ENCODE results near the gene CDH5.

Gene CDH5

DNA sequence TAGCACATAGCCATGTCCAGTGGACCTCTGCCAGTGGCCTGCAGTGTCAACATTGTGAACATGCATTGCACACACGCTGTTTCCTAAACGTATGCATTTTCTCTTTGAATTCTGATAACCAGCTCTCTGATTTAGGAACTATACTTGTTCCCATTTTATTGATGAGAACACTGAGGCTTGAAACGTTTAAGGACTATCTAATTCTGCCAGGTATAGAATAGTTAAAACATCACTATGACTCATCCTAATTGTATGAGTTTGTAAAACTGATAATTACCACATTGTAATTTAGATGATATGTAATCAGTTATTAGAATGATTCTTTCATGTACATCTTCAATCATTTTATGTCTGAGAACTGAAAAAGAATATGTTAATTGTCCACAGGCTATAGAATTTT is 63.7 kb downstream of the CDH5 start:
- H4K20me1 ChIP-seq (ENCODE audit: insufficient read depth, low read length): no peaks in the 10 kb centered on the region
- no peak overlapping the region for H3K27ac ChIP-seq (ENCODE audit: low read depth, low read length, poor library complexity, severe bottlenecking)
- H3K4me3 ChIP-seq (ENCODE audit: low read depth, low read length, poor library complexity, severe bottlenecking): no peak overlapping the region
- no peaks in the 10 kb centered on the region for H3K79me2 ChIP-seq (ENCODE audit: insufficient read depth, low read length)
- no peaks in the 10 kb centered on the region for H3F3A ChIP-seq (ENCODE audit: insufficient read depth, low read length)
- no peak overlapping the region for H2AFZ ChIP-seq (ENCODE audit: low read length)
- H3K9me3 ChIP-seq (ENCODE audit: low read length): no peaks in the 10 kb centered on the region
- H3K4me2 ChIP-seq (ENCODE audit: low read length): no peak overlapping the region
- H3K9me2 ChIP-seq (ENCODE audit: low read depth, low read length): no peaks in the 10 kb centered on the region
- peaks cover 11% of the 10 kb centered on the region; the same call in 1 of the 2 replicates for H3K27me3 ChIP-seq (ENCODE audit: insufficient read depth, low read length)
- H3K4me1 ChIP-seq (ENCODE audit: insufficient read depth, low read length, severe bottlenecking): no peaks in the 10 kb centered on the region
- no peak overlapping the region for H3K9ac ChIP-seq (ENCODE audit: low read length)
- no peaks in the 10 kb centered on the region for H3K36me3 ChIP-seq (ENCODE audit: insufficient read depth, low read length)
- no peak for TF ChIP-seq EZH2 (IDR thresholded peaks at IDR 0.05; ENCODE audit: borderline replicate concordance, low read length)
- TF ChIP-seq, protein P1, sequence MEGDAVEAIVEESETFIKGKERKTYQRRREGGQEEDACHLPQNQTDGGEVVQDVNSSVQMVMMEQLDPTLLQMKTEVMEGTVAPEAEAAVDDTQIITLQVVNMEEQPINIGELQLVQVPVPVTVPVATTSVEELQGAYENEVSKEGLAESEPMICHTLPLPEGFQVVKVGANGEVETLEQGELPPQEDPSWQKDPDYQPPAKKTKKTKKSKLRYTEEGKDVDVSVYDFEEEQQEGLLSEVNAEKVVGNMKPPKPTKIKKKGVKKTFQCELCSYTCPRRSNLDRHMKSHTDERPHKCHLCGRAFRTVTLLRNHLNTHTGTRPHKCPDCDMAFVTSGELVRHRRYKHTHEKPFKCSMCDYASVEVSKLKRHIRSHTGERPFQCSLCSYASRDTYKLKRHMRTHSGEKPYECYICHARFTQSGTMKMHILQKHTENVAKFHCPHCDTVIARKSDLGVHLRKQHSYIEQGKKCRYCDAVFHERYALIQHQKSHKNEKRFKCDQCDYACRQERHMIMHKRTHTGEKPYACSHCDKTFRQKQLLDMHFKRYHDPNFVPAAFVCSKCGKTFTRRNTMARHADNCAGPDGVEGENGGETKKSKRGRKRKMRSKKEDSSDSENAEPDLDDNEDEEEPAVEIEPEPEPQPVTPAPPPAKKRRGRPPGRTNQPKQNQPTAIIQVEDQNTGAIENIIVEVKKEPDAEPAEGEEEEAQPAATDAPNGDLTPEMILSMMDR (IDR thresholded peaks at IDR 0.05; ENCODE audit: low read length): no peak

DNA sequence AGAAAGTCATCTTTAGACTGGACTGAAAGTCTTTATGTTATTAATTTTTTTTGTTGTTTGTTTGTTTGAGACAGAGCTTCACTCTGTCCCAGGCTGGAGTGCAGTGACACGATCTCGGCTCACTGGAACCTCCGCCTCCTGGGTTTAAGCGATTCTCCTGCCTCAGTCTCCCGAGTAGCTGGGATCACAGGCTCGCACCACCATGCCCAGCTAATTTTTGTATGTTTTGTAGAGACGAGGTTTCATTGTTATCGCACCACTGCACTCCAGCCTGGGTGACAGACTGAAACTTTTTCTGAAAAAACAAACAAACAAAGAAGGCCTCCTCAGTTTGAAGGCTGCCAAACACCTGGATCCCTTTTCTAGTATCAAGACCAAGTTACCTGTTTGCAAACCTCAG is 65.3 kb downstream of the CDH5 start:
- Histone ChIP-seq H3K27me3 (ENCODE audit: insufficient read depth, low read length) (peaks cover 11% of the 10 kb centered on the region; the same call in 1 of the 2 replicates), H4K20me1 (ENCODE audit: insufficient read depth, low read length) (no peaks in the 10 kb centered on the region), H3K4me2 (ENCODE audit: low read length) (no peak overlapping the region), H3K36me3 (ENCODE audit: insufficient read depth, low read length) (no peaks in the 10 kb centered on the region), H3F3A (ENCODE audit: insufficient read depth, low read length) (no peaks in the 10 kb centered on the region), H2AFZ (ENCODE audit: low read length) (no peak overlapping the region), H3K79me2 (ENCODE audit: insufficient read depth, low read length) (no peaks in the 10 kb centered on the region), H3K4me3 (ENCODE audit: low read depth, low read length, poor library complexity, severe bottlenecking) (no peak overlapping the region), H3K9me3 (ENCODE audit: low read length) (no peaks in the 10 kb centered on the region), H3K27ac (ENCODE audit: low read depth, low read length, poor library complexity, severe bottlenecking) (no peak overlapping the region), H3K4me1 (ENCODE audit: insufficient read depth, low read length, severe bottlenecking) (no peaks in the 10 kb centered on the region), H3K9ac (ENCODE audit: low read length) (no peak overlapping the region), H3K9me2 (ENCODE audit: low read depth, low read length) (no peaks in the 10 kb centered on the region)
- TF ChIP-seq, protein P1 (IDR thresholded peaks at IDR 0.05; ENCODE audit: low read length): no peak
- TF ChIP-seq EZH2 (IDR thresholded peaks at IDR 0.05; ENCODE audit: borderline replicate concordance, low read length): no peak

DNA sequence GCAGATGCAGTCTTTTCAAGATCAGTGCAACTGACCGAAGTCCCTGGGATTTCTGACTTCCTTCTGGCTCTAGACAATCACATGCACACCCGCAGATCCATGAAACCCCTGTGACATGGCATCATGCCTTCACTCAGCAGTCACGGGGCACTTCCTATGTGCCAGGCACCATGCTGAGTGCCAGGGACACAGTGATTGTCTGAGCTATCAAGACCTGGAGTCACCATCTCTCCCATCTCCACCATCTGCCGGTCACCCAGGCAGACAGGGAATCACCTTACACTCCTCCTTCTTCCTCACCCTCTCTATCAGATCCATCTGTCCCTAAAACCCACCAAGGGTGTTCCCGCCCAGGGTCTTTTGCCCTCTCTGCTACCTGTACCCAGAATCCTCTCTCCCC is 65.9 kb downstream of the CDH5 start:
- Histone ChIP-seq H3K4me2 (ENCODE audit: low read length) (no peak overlapping the region), H4K20me1 (ENCODE audit: insufficient read depth, low read length) (no peaks in the 10 kb centered on the region), H3K9me2 (ENCODE audit: low read depth, low read length) (no peaks in the 10 kb centered on the region), H2AFZ (ENCODE audit: low read length) (no peak overlapping the region), H3K79me2 (ENCODE audit: insufficient read depth, low read length) (no peaks in the 10 kb centered on the region), H3K9ac (ENCODE audit: low read length) (no peak overlapping the region), H3K4me3 (ENCODE audit: low read depth, low read length, poor library complexity, severe bottlenecking) (no peak overlapping the region), H3K36me3 (ENCODE audit: insufficient read depth, low read length) (no peaks in the 10 kb centered on the region), H3K27ac (ENCODE audit: low read depth, low read length, poor library complexity, severe bottlenecking) (no peak overlapping the region), H3K4me1 (ENCODE audit: insufficient read depth, low read length, severe bottlenecking) (no peaks in the 10 kb centered on the region), H3F3A (ENCODE audit: insufficient read depth, low read length) (no peaks in the 10 kb centered on the region), H3K9me3 (ENCODE audit: low read length) (no peaks in the 10 kb centered on the region), H3K27me3 (ENCODE audit: insufficient read depth, low read length) (peaks cover 11% of the 10 kb centered on the region; the same call in 1 of the 2 replicates)
- TF ChIP-seq, protein P1 (IDR thresholded peaks at IDR 0.05; ENCODE audit: low read length): no peak
- no peak for TF ChIP-seq EZH2 (IDR thresholded peaks at IDR 0.05; ENCODE audit: borderline replicate concordance, low read length)

All from OCI-LY1 (cell line).